NCI-H146 (cell line): Measurements from ENCODE around the gene ADAM22.

Experiments used
- DNase-seq: peaks from one replicate; lab custom pipeline; 2025; lab: John Stamatoyannopoulos, UW

Gene ADAM22

DNA sequence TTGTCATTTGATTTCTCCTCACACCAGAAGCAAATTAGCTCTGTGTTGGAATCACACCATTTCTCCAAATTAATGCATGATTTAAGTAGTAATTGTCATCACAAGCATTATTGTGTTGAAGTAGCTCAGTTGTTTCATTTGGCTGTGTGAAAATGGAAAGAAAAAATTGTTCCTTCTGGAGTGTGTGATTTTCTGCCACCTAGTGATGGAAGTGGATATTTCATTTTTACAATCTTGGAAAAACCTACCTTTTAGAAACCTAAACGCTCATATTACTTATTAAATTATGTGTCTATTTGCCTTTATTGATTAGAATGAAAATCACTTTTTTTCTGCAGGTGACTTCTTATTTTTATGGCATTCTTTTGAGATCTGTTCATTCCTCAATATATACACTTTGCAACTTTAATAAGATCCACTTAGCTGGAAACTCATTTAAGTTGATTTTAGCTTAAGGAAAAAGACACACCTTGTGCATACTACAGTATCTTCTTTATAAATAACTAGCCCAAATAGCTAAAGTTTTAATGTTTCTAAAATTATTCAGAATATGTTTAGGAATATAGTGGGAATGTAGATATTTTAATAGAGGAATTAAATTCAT, 235.8 kb downstream of the ADAM22 start:
- no peak for DNase-seq

- DNase-seq: no peak
Measured at GRCh38 chr7:88172842-88173241, 238.8 kb downstream of the ADAM22 start.

GRCh38 chr7:88176190-88176589, 242.1 kb downstream of the ADAM22 start:
- DNase-seq: no peak

DNA sequence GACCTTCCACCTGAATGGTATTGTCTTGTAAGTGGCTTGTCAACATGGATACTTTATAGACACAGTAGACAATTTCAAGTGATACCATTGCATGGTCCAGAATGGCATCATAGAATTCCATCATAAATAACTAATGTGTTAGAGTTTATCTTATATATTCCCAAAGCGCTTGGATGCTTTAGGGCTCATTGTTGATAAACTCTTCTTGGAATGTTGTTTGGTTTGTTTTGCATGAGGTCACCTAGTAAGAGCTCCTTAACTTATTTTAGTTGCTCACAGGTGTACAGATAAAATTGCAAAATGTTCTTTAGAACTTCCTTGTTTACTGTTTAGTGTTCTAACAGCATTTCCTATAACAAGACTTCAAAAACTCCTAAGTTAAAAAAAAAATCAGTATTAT, 249.0 kb downstream of the ADAM22 start:
- DNase-seq: no peak

DNA sequence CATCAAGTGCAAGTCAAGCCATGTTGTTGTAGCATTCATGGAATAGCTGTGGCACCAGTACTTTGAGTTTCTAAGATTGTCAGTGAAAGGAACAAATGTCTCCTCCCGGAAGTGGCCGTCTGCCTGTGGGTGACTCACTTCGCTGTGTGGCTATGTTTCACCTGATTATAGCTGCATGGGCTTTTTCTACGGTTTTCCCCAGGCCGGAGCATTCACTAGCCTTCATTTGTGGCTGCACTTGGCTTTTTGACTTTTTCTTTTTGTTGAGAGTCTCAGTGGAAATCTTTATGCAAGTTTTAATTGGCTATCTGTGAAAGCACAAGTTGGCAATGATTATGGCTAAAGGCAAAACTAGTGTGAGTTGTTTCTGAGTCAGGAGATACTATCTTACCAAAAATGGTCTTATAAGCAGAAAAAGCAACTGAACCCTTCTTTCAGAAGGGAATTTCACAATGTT, 250.8 kb downstream of the ADAM22 start:
- DNase-seq: no peak

- no peak for DNase-seq
Measured at GRCh38 chr7:88185650-88186049, 251.6 kb downstream of the ADAM22 start.

GRCh38 chr7:88191911-88192310, 257.9 kb downstream of the ADAM22 start:
- no peak for DNase-seq

GRCh38 chr7:88200261-88200660, 266.2 kb downstream of the ADAM22 start:
- no peak for DNase-seq

- DNase-seq: peak; percentile 91
Measured at GRCh38 chr7:88200789-88201188, 266.7 kb downstream of the ADAM22 start.

- DNase-seq: no peak
Measured at GRCh38 chr7:88201305-88201704, 267.3 kb downstream of the ADAM22 start.

DNA sequence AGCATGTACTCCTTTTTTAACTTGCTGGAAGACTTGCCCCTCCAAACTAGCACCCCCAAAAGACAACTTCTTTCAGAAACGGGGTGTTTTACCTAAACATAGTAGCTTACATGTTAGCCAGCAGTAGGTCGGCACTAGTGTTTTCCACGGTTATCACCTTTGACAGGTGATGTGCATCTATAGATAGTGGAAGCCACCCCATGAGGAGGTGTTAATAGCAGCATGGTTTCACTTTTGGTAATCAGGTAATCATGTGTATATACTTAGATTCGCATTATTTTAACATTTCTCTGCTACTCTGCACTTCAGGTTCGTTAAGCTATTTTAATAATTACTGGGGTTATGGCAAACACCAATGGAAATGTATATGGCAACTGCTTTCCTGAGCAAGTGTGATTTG, 268.2 kb downstream of the ADAM22 start:
- DNase-seq: no peak

DNA sequence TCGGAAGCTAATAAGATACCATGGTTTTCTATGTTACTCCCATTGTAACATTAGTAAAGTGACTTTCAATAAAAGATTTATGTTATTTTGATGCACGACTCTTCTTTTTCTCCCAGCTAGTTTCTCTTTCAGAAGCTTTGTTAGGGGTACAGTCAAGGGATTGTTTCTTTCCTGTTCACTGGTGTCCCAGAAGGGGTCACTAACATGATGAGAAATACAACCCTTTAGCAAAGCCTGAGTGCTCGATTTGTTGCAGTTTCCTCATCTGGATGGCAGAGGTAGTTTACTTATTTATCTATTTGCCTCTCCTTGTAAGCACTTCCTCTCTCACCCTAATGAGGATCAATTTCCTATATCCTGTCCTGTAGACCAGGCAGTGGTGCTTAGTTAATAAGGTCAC, 268.7 kb downstream of the ADAM22 start:
- DNase-seq: no peak

GRCh38 chr7:88203401-88203800, 269.4 kb downstream of the ADAM22 start:
- DNase-seq: no peak

DNA sequence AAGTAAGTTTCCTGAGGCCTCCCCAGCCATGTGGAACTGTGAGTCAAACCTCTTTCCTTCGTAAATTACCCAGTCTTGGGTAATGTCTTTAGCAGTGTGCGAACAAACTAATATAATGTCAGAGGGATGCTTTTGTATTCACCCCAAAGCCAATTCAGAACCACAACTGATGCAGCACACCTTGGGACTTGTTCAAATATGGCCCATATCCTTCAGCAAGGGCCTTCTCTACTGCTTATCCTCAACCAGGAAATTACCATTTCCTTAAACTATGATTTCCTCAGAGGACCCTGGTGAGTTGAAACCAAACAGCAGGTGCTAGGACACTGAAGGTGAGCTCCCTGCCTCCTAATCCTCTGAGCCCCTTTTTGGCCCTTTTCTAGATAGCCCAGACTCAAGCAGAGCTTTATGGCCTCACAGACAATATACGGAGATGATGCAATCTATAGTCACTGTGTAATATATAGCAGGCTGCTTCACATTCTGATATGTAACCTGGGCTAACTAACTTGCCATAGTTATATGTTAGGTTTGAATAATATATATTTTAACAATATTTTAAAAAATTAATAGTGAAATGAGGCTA, 270.6 kb downstream of the ADAM22 start:
- DNase-seq: no peak

DNA sequence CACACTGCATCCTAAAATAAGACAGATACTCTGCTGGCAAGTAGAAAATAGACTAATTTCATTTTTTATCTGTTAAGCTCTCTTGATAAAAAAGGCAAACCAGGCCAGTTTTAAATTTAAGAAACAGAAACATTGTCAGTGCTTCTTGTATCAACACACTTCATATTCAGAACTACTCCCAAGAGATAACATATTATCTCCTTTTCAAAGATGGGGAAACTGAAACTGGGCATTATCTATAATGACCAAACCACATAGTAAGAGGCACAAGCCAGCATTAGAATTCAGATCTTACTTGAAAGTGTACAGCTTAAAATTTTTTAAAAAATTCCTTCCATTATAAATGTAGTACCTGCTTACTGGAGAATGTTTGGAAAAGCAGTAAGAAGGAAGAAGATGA, 271.1 kb downstream of the ADAM22 start:
- DNase-seq: no peak

DNA sequence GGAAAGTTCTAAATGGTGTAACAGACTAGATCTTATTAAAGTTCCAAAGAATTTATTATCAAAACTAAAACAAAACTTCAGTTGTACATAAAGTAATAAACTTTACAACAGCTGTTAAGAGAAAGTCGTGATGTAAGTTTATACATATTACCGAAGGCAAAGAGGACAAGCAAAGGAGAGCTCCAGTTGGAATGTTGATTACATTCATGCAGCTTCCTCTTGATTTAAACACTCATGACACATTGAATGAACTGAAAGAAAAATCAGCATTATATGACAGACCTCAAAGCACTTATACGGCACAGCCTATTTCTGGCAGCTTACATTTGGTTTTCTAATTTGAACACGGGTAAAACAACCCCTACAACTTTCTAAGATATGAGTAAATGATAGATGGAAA, 272.2 kb downstream of the ADAM22 start:
- DNase-seq: no peak

GRCh38 chr7:88208521-88208920, 274.5 kb downstream of the ADAM22 start:
- DNase-seq: no peak

- no peak for DNase-seq
Measured at GRCh38 chr7:88212918-88213317, 278.9 kb downstream of the ADAM22 start.

DNA sequence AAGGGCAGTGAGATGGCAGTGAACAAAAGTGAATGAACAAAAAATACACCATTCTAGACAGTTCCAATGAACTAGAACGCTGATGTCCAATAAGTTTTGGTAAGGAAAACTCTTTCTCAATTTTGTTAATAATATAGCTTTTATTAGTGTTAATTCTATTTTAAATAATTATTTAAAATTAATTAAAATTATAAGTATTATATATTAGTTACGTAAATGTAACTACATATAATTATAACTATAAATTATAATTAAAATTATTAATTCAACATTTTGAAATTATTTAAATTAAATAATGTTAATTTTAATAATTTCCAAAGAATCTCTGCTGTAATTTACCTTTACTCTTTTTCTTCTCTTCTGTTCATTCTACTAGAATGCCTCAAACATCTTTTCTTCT, 280.4 kb downstream of the ADAM22 start:
- DNase-seq: no peak

DNA sequence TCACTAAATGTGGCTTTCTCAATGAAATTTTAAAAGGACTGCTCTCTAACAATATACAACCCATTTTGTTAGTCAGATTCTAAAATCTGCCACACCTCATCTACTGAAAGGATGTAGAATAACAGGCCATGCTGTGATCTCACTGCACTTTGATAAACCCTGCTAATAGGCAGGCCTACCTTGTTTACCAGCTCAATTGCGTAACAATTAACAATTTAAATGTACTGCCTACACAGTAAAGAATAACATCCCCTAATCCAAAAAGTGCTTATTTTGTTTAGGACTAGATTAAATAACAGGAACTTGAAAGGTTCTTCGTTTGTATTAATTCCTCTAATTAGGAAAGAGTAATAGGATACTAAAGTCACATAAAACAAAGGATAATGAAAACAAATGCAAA, 281.2 kb downstream of the ADAM22 start:
- DNase-seq: no peak

DNA sequence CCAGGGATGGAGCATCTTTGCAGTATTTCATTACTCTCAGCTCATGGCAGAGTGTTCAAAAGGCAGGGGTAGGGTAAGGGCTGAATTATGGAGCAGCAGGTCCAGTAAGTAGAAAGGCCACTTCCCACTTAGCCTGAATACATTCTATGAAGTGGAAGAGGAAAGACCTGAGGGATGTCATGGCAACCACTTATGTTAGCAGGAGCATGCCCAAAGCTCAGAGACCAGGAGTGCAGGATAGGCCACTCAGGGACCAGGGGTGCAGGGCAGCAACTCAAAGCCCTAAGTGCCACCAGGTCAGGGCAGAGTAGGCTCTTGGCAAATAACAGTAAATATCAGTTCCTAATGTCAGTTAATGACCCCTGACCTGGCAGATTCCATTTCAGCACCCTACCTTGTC, 282.2 kb downstream of the ADAM22 start:
- DNase-seq: no peak

DNA sequence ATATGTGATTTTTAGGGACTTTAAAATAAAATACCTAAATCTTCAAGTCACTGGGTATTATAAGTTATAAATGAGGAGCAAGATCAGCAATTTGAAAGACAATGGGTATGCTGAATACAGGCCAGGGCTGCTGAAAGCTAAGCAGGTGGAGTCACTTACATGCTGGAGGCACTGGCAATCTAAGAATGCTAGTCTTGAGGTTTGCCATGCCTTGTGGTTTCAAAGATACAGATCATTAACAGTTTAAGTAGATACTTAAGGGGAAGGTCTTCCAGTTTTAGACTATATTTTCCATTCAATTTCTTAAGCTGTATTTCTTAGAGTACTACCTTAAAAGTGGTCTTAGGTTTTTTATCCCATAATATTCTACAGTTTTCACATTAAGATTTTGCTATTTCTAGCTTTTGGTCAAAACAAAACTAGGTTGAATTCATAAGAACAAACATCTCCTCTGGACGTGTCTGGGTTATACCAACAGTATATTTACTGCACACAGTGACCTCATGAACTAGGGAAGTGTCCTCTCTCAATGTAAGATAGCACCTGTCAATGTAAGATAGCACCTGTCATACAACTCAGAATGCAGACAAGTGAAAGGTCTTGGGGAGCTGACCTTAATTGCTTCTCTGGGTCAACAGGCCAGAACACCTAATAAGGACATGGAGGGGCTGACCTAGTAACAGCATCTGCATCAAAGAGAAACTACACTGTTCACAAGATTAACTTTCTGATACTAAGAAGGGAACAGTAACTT, 283.8 kb downstream of the ADAM22 start:
- peak; percentile 6 for DNase-seq

DNA sequence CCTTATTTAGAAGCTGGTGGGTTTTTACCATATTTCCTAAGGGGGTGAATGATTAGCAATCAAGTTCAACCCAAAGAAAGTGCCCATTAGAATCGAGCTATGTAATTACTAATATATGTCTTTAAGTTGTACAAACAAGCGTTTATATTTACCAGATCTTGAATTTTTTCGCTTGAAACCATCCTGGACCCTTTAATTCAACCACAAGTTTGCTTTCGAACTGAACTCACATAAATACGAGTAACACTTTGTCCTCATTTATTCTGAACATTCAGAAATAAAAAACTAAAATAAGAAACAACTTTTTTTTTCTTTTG, 284.3 kb downstream of the ADAM22 start:
- DNase-seq: no peak
